HepG2 (cell line): ENCODE results near the gene INPP5K. TPM values are rescaled to one million over a fixed set of nuclear protein-coding genes. Genes with fewer than 3 reads are reported as not detected.

ENCODE experiments used
- CTCF ChIP-seq: sonication (generic); formaldehyde crosslinking; IDR thresholded peaks from 2 replicates; pipeline ENCODE4 v1.5.0; 2020; ENCODE audit warnings: mild to moderate bottlenecking, missing genetic modification reagents, moderate library complexity
- DNMT1 ChIP-seq: sonication (generic); formaldehyde crosslinking; IDR thresholded peaks from 2 replicates; pipeline ENCODE4 v1.5.1; 2020; ENCODE audit warnings: mild to moderate bottlenecking, missing genetic modification reagents
- EZH2 ChIP-seq: conservative IDR thresholded peaks from 2 replicates; pipeline ENCODE4 v1.6.1; 2012; ENCODE audit warnings: mild to moderate bottlenecking, low read depth, low read length, moderate library complexity
- GABPA ChIP-seq, 2 experiments: IDR thresholded peaks; 2 replicates each; pipeline ENCODE4 v1.6.1; 2011 to 2016; ENCODE audit warnings: low read depth in 2 of 2, low read length in 1 of 2, missing biosample characterization in 1 of 2, missing genetic modification characterization in 1 of 2
- GFI1 ChIP-seq: sonication (generic); formaldehyde crosslinking; IDR thresholded peaks from 2 replicates; pipeline ENCODE4 v1.5.0; 2020; ENCODE audit warnings: missing genetic modification reagents, mild to moderate bottlenecking, borderline replicate concordance
- KLF15 ChIP-seq: sonication (generic); formaldehyde crosslinking; IDR thresholded peaks from 2 replicates; pipeline ENCODE4 v1.8.1; 2023; ENCODE audit warnings: borderline replicate concordance, mild to moderate bottlenecking, inconsistent platforms, missing genetic modification reagents, mixed read lengths
- NRL ChIP-seq: sonication (generic); formaldehyde crosslinking; IDR thresholded peaks from 2 replicates; pipeline ENCODE4 v1.5.0; 2020; ENCODE audit warnings: missing genetic modification reagents, mild to moderate bottlenecking, moderate library complexity, borderline replicate concordance
- SP2 ChIP-seq: sonication (generic); formaldehyde crosslinking; IDR thresholded peaks from 2 replicates; pipeline ENCODE4 v1.5.1; 2020; ENCODE audit warnings: mild to moderate bottlenecking, missing genetic modification reagents
- SRSF9 ChIP-seq: fragments of 200-400 bp; formaldehyde crosslinking; IDR thresholded peaks from 2 replicates; pipeline ENCODE4 v1.6.1; 2018; ENCODE audit warnings: borderline replicate concordance, mild to moderate bottlenecking, low read depth, low read length; ENCODE audit not compliant: insufficient read depth, poor library complexity, severe bottlenecking
- SRY ChIP-seq: sonication (generic); formaldehyde crosslinking; IDR thresholded peaks from 2 replicates; pipeline ENCODE4 v1.8.0; 2022; ENCODE audit warnings: mild to moderate bottlenecking, missing genetic modification reagents
- ZBTB44 ChIP-seq: sonication (generic); formaldehyde crosslinking; IDR thresholded peaks from 2 replicates; pipeline ENCODE4 v1.4.0; 2020; ENCODE audit warnings: missing genetic modification reagents
- ZFP91 ChIP-seq: sonication (generic); formaldehyde crosslinking; IDR thresholded peaks from 2 replicates; pipeline ENCODE4 v1.9.0; 2022; ENCODE audit warnings: missing genetic modification reagents, mild to moderate bottlenecking, borderline replicate concordance
- ZMAT3 ChIP-seq: sonication (generic); formaldehyde crosslinking; conservative IDR thresholded peaks from 2 replicates; pipeline ENCODE4 v1.7.0; 2021; ENCODE audit warnings: missing genetic modification reagents
- ZNF18 ChIP-seq: sonication (generic); formaldehyde crosslinking; IDR thresholded peaks from 2 replicates; pipeline ENCODE4 v1.8.0; 2022; ENCODE audit warnings: mild to moderate bottlenecking, missing genetic modification reagents; ENCODE audit not compliant: insufficient replicate concordance
- ZNF616 ChIP-seq: sonication (generic); formaldehyde crosslinking; IDR thresholded peaks from 2 replicates; pipeline ENCODE4 v1.5.0; 2020; ENCODE audit warnings: low read depth, mild to moderate bottlenecking, missing genetic modification reagents
- polyA plus RNA-seq, 8 experiments: library from polyadenylated mRNA; depleted of rRNA in 3 of 8; stranded (reverse) in 7 of 8; unstranded in 1 of 8; fragments of >200 nt; fragmentation: Illumina TruSeq in 4 of 8; extraction: Trizol in 4 of 8; gene quantifications; 2 replicates each; pipeline versions ENCODE4 v1.2.1 to v1.2.3, GENCODE V29; 2011 to 2016; ENCODE audit warnings: low read depth in 4 of 8, missing spikeins in 1 of 8, mixed read lengths in 1 of 8; ENCODE audit not compliant: insufficient read depth in 1 of 8
- total RNA-seq, 5 experiments: library from RNA; depleted of rRNA; stranded (reverse); fragments of >200 nt; fragmentation: Illumina TruSeq; extraction: Trizol; gene quantifications; 2 replicates each; pipeline ENCODE4 v1.2.3, GENCODE V29; 2016; ENCODE audit warnings: low read depth in 1 of 5

Gene INPP5K
- total and polyA plus RNA-seq, 2 of the 13 experiments (the other 11 are each of a cell fraction or from before 2014, with no cell fraction given) = 4.8 to 9.6 TPM

- TF ChIP-seq ZNF616 (CRISPR knock-in tag) (no peak), ZNF18 (CRISPR knock-in tag) (peak; percentile 52), SP2 (CRISPR knock-in tag) (no peak), ZMAT3 (CRISPR knock-in tag) (no peak), CTCF (peak; percentile 19; the same call in 1 of the 2 replicates), SRSF9 (no peak), EZH2 (no peak), SRY (CRISPR knock-in tag) (no peak), NRL (no peak), KLF15 (no peak), GFI1 (CRISPR knock-in tag) (no peak), ZFP91 (CRISPR knock-in tag) (no peak; the same call in 1 of the 2 replicates), GABPA (IDR thresholded peaks at IDR 0.05; ENCODE audit: low read depth, low read length) (no peak; the same call in 1 of the 2 replicates), GABPA (CRISPR knock-in tag; IDR thresholded peaks at IDR 0.05; ENCODE audit: low read depth) (no peak), ZBTB44 (CRISPR knock-in tag) (no peak), DNMT1 (no peak)
Observed at GRCh38 chr17:1487939-1488825, 28.2 kb downstream of the INPP5K start (continued).
